ENCODE measurements around the gene DNAJC9.

Gene DNAJC9

Small RNAs within 50 kb of the gene (small RNA-seq; reads per million reads assigned to genes)
- 0 reads per million in 2 experiments for gene RF00019
- gene RNU6-833P = 0 reads per million in 2 experiments

All from SK-N-DZ (cell line).